ENCODE data around the gene ASPG. TPM values are rescaled to one million over a fixed set of nuclear protein-coding genes. Genes with fewer than 3 reads are reported as not detected.

The ASPG gene
- total RNA-seq, 2 donors from 2014 or later, result not detected

GRCh38 chr14:104101651-104102281 is 16.3 kb downstream of the ASPG start:
- H3K4me1 Mint-ChIP-seq (ENCODE audit: low read depth in 2 of 2), result no peaks in the 10 kb centered on the region
- H3K27me3 Mint-ChIP-seq, result no peaks in the 10 kb centered on the region
- H3K27ac Mint-ChIP-seq, result no peak overlapping the region
- DNase-seq (ENCODE audit: low spot score) (peak; percentile 44), ATAC-seq (no peak)
- H3K9me3 Mint-ChIP-seq, result no peaks in the 10 kb centered on the region
- H3K4me3 Mint-ChIP-seq, result no peak overlapping the region
- no peaks in the 10 kb centered on the region for H3K36me3 Mint-ChIP-seq

GRCh38 chr14:104102282-104102914 is 16.9 kb downstream of the ASPG start:
- Mint-ChIP-seq H3K27ac (no peak overlapping the region), H3K4me1 (ENCODE audit: low read depth in 2 of 2) (no peaks in the 10 kb centered on the region), H3K9me3 (no peaks in the 10 kb centered on the region), H3K4me3 (no peak overlapping the region), H3K36me3 (no peaks in the 10 kb centered on the region), H3K27me3 (no peaks in the 10 kb centered on the region)
- DNase-seq (ENCODE audit: low spot score), result peak; percentile 16
- ATAC-seq, result no peak

- no peak overlapping the region for H3K27ac Mint-ChIP-seq
- no peaks in the 10 kb centered on the region for H3K27me3 Mint-ChIP-seq
- ATAC-seq (no peak), DNase-seq (ENCODE audit: low spot score) (peak; percentile 58)
- no peaks in the 10 kb centered on the region for H3K4me1 Mint-ChIP-seq (ENCODE audit: low read depth in 2 of 2)
- H3K9me3 Mint-ChIP-seq, result no peaks in the 10 kb centered on the region
- no peaks in the 10 kb centered on the region for H3K36me3 Mint-ChIP-seq
- no peak overlapping the region for H3K4me3 Mint-ChIP-seq
Observed at GRCh38 chr14:104103061-104103445, 17.6 kb downstream of the ASPG start.

GRCh38 chr14:104103446-104104075 is 18.1 kb downstream of the ASPG start:
- Mint-ChIP-seq H3K9me3 (no peaks in the 10 kb centered on the region), H3K4me1 (ENCODE audit: low read depth in 2 of 2) (no peaks in the 10 kb centered on the region), H3K27me3 (no peaks in the 10 kb centered on the region), H3K4me3 (no peak overlapping the region), H3K36me3 (no peaks in the 10 kb centered on the region), H3K27ac (no peak overlapping the region)
- DNase-seq (ENCODE audit: low spot score) (peak; percentile 52), ATAC-seq (no peak)

- peak; percentile 60 for DNase-seq (ENCODE audit: low spot score)
Observed at GRCh38 chr14:104104076-104104901, 18.8 kb downstream of the ASPG start.

GRCh38 chr14:104105071-104105821 is 19.7 kb downstream of the ASPG start:
- ATAC-seq (no peak), DNase-seq (ENCODE audit: low spot score) (peak; percentile 58)

More at GRCh38 chr14:104104076-104104901, 18.8 kb downstream of the ASPG start:
- Mint-ChIP-seq H3K9me3 (no peaks in the 10 kb centered on the region), H3K27ac (no peak overlapping the region), H3K36me3 (no peaks in the 10 kb centered on the region), H3K27me3 (no peaks in the 10 kb centered on the region), H3K4me1 (ENCODE audit: low read depth in 2 of 2) (no peaks in the 10 kb centered on the region), H3K4me3 (no peak overlapping the region)
- no peak for ATAC-seq

GRCh38 chr14:104105822-104106470 is 20.4 kb downstream of the ASPG start:
- Mint-ChIP-seq H3K4me1 (ENCODE audit: low read depth in 2 of 2) (no peaks in the 10 kb centered on the region), H3K27me3 (no peaks in the 10 kb centered on the region), H3K9me3 (no peaks in the 10 kb centered on the region), H3K4me3 (no peak overlapping the region), H3K36me3 (no peaks in the 10 kb centered on the region), H3K27ac (no peak overlapping the region)
- no peak for ATAC-seq
- peak; percentile 40 for DNase-seq (ENCODE audit: low spot score)

More at GRCh38 chr14:104105071-104105821, 19.7 kb downstream of the ASPG start:
- no peak overlapping the region for H3K27ac Mint-ChIP-seq
- H3K4me1 Mint-ChIP-seq (ENCODE audit: low read depth in 2 of 2), result no peaks in the 10 kb centered on the region
- H3K9me3 Mint-ChIP-seq, result no peaks in the 10 kb centered on the region
- H3K4me3 Mint-ChIP-seq, result no peak overlapping the region
- H3K36me3 Mint-ChIP-seq, result no peaks in the 10 kb centered on the region
- no peaks in the 10 kb centered on the region for H3K27me3 Mint-ChIP-seq

GRCh38 chr14:104106471-104106991 is 21.0 kb downstream of the ASPG start:
- no peaks in the 10 kb centered on the region for H3K27me3 Mint-ChIP-seq
- DNase-seq (ENCODE audit: low spot score) (peak; percentile 52), ATAC-seq (no peak)
- H3K4me1 Mint-ChIP-seq (ENCODE audit: low read depth in 2 of 2), result no peaks in the 10 kb centered on the region
- H3K4me3 Mint-ChIP-seq, result no peak overlapping the region
- H3K27ac Mint-ChIP-seq, result no peak overlapping the region
- no peaks in the 10 kb centered on the region for H3K9me3 Mint-ChIP-seq
- H3K36me3 Mint-ChIP-seq, result no peaks in the 10 kb centered on the region

- Mint-ChIP-seq H3K4me1 (ENCODE audit: low read depth in 2 of 2) (no peaks in the 10 kb centered on the region), H3K9me3 (no peaks in the 10 kb centered on the region), H3K27me3 (no peaks in the 10 kb centered on the region), H3K27ac (no peak overlapping the region), H3K36me3 (no peaks in the 10 kb centered on the region), H3K4me3 (no peak overlapping the region)
- ATAC-seq (no peak), DNase-seq (ENCODE audit: low spot score) (peak; percentile 58)
Observed at GRCh38 chr14:104107101-104107581, 21.6 kb downstream of the ASPG start.

GRCh38 chr14:104107611-104108569 is 22.4 kb downstream of the ASPG start:
- DNase-seq (ENCODE audit: low spot score) (peak; percentile 54), ATAC-seq (no peak)
- no peak overlapping the region for H3K4me3 Mint-ChIP-seq
- no peaks in the 10 kb centered on the region for H3K27me3 Mint-ChIP-seq
- no peak overlapping the region for H3K27ac Mint-ChIP-seq
- no peaks in the 10 kb centered on the region for H3K4me1 Mint-ChIP-seq (ENCODE audit: low read depth in 2 of 2)
- no peaks in the 10 kb centered on the region for H3K36me3 Mint-ChIP-seq
- H3K9me3 Mint-ChIP-seq, result no peaks in the 10 kb centered on the region

- no peak overlapping the region for H3K27ac Mint-ChIP-seq
- DNase-seq (ENCODE audit: low spot score), result peak; percentile 56
- H3K27me3 Mint-ChIP-seq, result no peaks in the 10 kb centered on the region
- no peak for ATAC-seq
- no peaks in the 10 kb centered on the region for H3K36me3 Mint-ChIP-seq
- H3K9me3 Mint-ChIP-seq, result no peaks in the 10 kb centered on the region
- H3K4me1 Mint-ChIP-seq (ENCODE audit: low read depth in 2 of 2), result no peaks in the 10 kb centered on the region
- H3K4me3 Mint-ChIP-seq, result no peak overlapping the region
Observed at GRCh38 chr14:104108570-104109541, 23.4 kb downstream of the ASPG start.

Measured in natural killer cell treated with Interleukin-12 subunit alpha and Interleukin-12 subunit beta and Interleukin-15 and Interleukin-18, amount 100 ng/mL, for 72 hours (primary cell).